Activated effector memory CD4-positive, alpha-beta T cell treated with anti-CD3 and anti-CD28 coated beads, Interleukin-2, amount 50 U/mL, for 16 hours (primary cell): Measurements from ENCODE around the gene ASTN2.

Source experiments
- DNase-seq: peaks from one replicate; pipeline ENCODE4 v3.0.0-alpha.2; 2020

The ASTN2 gene

DNA sequence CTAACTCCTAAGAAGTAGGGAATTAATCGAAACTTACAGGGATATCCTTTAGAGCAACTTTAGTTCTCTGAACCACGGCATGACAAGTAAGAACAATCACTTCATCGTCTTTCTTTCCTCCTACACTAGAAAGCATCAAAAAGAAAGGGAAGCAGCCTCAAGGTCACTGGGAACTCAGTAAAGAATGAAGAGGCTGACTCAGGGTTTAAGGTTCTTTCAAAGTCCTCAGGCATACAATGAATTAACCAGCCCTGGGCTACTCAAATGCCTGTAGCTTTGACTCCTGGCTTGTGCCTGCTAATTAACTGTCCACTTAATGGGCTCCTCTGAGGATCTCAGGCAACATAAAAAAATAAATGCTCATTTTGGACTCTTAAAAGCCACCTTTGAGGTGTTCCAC, 625.8 kb downstream of the ASTN2 start:
- no peak for DNase-seq

DNA sequence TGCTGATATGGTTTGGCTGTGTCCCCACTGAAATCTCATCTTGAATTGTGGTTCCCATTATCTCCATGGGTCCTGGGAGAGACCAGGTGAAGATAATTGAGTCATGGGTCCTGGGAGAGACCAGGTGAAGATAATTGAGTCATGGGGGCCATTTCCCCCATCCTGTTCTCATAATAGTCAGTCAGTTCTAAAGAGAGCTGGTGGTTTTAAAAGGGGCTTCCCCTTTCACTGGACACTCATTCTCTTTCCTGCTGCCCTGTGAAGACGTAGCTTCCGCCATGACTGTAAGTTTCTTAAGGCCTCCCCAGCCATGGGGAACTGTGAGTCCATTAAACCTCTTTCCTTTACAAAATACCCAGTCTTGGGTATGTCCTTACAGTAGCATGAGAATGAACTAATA, 628.1 kb downstream of the ASTN2 start:
- no peak for DNase-seq

DNA sequence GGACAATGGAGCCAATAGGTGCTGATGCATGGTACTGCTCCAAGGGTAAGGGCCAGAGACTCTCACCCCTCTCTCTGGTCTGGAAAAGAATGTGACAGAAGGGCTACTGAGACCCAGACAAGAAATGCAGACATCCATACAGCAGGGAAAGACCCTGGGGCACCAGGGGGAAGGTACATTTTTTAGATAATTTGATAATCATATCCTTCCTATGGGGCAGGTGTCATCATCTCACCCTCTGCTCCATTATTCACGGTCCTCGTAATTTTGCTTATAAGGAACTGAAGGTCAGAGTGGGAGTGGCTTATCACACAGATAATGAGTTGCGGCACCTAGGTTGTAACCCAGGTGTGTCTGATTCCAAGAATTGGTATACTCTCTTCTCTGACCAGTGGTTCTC, 637.7 kb downstream of the ASTN2 start:
- DNase-seq = no peak

DNA sequence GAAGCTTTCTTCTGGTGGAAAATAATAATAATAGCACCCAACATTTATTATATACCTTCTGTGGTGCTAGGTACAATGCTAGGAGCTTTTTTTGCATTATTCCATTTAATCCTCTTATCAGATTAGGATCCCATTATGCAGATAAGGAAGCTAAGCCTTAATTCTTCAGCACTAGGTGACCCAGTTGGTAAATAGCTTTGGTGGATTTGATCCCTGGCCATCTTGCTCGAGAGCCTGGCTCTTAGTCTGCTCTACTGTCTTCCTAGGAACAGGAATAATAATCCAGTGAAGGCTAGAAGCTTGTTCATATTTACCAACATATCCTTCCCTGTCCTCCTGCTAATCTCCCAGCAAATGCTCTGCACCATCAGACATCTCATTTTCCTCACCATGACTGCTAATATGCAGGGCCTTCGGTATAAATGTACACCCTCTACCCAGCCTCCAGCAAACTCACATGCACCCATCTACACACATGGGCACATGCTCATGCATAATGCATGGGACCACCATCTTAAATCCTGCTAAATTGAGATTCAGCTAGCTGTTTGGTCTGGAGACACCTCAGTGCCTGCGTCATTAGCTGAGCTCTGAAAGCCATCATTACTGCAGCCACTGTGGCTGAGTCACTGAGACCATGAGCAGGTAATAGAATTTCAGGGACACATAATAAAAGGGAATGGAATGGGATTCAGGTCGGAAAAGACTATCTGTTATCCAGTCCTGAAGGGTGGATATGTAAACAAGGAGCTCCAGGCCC, 640.3 kb downstream of the ASTN2 start:
- no peak for DNase-seq

DNA sequence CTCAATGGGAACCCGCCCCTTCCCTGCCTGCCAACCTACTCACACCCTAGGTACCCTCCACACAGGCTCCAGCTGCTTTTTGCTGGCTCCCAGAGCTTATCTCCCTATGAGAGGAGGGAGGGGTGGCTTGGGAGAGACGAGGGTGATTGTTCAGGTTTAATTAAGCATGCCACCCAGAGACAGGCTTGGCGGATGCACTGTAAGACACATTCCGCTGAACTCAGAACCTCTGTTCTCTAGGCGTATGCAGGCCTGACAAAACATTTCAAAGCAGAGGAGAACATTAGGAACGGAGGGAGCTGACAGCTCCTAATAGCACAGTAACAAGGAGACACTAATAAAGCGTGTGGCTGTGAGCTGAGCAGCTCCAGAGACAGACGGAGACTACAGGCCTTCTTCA, 647.6 kb downstream of the ASTN2 start:
- no peak for DNase-seq

DNA sequence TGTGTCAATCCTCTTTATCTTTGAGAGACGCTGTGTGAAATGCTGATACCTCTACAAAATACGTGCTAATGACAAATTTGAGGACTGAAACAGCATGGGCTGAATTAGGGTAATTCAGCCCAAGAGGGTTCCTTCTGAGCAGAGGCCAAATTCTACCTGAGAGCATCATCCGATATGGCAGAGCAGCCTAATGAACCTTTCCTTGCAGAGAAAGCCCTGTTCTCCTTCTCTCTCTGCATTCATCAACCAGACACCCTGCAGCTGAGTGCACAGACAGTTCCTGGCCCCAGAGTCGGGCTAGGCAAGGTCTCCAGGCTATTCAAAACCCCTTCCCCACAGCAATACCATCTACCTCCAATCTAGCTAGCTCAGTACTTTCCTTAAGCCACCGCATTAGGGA, 649.8 kb downstream of the ASTN2 start:
- no peak for DNase-seq

DNA sequence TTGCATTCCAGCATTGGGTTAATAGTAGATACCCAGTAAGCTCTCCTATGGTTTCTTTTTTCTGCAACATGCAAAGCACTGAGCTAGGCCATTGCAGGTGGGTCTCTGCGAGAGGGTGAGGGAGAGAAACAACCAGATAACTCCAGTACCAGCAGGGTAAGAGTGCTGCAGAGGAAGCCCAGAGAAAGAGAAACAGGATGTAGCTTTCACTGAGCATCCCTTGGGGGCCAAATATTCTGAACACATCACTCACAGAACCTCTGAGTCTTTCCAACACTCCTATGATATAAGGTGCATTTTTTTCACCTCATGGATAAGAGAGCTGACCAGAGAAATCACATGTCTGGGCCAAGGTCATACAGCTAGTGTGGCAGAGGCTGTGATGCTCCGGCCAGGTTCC, 651.1 kb downstream of the ASTN2 start:
- no peak for DNase-seq

DNA sequence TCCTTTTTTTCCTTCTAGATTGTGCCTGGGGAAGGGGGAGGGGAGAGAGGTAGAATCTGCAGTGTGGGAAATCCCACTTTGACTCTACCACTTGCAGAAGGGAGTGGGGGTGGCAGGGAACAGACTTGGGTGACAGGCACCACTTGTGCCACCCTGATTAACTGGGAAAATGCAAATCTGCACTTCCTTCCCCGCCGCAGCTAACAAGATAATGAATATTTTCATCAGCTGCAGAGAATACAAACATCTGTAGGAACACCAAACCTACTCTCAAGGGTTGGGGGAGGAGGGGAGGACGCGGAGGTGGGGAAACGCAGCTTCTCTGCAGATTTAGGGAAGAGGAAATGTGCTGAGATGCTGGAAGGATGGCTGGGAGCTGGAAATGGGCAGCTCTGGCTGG, 654.2 kb downstream of the ASTN2 start:
- DNase-seq = no peak

DNA sequence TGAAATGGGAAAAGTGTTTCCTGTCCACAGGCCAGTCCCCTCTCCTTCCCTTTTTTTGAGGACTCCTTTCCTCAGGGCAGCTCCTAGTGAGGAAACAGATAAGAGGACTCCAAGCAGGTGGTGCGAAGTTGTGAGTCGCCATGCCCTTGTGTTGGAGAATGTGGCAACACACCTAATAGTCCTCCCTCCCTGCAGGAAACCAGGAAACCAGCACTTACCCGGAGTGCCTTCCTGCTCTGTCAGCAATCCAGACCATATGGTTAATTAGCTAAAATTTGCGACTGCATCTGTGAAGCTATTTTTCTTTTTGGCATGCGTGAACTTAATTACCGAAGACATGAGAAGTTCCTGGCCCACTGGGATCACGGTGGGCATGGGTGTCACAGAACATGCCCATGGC, 657.8 kb downstream of the ASTN2 start:
- no peak for DNase-seq

DNA sequence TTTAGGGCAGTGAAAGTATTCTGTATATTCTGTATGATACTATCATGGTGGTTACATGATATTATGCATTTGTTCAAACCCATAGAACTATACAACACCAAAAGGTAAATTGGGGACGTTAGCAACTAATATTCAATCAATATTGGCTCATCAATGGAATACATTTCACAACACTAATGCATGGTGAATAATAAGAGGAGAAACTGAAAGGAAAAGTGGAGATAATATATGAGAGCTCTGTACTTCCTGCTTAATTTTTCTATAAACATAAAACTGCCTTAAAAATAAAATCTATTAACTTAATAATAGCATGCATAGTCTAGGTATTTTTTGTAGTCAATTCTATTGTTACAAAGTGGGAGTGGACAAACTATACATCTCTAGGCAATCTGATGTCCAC, 661.5 kb downstream of the ASTN2 start:
- DNase-seq = no peak

DNA sequence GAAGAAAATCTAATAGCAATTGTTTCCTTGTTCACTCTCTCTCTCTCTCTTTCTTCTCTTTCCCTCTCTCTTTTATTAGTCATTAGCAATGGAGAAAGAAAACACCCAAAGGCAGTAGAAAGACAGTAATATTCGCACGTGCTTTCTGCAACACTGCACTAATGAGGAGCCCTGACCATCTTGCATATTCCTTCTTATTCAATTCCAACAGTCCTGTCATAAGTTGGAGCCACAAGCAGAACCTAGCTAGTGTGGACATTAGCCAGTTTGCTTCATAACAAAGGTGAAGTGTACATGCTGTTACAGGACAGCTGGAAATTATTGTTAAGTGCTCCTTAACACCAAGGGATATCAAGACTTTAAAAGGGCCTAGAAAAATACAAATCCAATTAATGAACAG, 664.3 kb downstream of the ASTN2 start:
- no peak for DNase-seq

DNA sequence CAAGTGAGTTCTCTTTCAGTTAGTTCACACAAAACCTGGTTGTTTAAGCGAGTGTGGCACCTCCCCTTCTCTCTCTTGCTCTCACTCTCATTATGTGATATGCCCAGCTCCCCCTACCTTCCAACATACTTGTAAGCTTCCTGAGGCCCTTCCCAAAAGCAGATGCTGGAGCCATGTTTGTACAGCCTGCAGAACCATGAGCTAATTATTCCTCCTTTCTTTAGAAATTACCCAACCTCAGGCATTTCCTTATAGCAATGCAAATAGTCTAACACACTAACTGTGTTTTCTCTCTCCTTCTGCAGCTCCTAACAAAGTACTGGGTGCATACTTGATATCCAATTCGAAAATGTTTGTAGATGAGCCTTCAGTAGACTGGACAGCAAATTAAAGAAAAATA, 665.1 kb downstream of the ASTN2 start:
- DNase-seq = no peak

DNA sequence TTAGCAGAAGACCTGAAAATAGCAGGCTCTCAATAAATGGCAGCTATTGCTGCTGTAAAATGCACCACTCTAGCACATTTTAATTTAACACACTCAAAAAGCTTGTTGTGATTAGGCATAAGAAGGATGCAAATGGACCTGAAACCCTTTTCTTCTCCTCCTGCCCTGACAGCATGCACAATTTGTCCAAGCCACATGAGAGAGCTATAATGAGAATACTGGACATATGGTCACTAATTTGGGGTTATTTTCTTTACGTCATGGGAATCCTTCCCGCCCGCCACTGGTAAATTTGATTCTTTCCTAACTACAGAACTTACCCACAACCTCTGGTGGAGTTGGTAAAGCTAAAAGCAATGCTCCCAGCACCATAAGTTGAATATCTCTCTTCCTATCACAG, 665.7 kb downstream of the ASTN2 start:
- no peak for DNase-seq

DNA sequence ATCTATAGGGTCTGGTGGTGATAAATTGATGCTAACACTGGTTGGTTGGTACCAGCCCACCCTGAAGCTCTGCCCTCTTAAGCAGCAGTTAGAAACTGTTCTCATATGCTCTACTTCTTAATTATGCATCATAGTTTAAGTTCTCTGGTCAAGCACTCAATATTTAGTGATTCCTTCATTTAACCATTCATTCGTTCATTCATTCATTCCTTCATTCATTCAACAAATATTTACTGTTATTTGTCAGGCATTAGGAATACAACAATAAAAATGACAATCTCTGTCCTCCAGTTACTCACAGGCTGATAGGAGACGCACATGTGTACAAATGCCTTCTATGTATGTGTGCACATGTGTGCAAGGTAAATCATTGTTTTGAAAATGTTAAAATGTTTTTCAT, 673.1 kb downstream of the ASTN2 start:
- no peak for DNase-seq

DNA sequence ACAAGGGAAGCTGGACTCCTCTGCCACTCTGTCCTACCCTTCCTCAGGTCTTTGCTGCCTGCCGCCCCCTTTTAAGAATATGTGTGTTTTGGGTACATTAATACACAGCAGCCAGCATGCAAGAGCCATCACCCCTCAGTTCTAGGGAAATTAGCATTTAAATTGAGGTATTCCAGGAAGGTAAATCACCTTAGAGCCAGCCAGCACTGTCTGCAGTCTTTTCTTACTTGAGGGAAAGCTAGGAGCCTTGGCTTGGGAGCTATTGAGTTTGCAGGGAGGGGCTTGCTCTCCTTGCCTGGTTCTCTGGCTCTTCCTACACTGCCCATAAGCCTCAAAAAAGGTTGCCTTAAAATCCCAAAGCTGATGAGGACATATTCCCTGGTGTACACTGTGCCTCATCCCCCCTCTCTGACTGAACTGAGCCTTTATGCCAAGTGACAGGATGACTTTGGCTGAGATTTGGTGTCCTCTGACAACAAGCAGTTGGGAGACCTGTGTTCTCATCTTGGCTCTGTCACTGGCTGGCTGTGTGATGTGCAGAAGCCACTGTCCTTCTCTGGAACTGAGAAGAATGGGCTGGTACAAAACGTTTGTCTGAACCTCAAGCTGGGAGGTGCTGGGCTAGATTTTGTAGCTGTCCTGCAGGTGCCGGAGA, 673.6 kb downstream of the ASTN2 start:
- no peak for DNase-seq

DNA sequence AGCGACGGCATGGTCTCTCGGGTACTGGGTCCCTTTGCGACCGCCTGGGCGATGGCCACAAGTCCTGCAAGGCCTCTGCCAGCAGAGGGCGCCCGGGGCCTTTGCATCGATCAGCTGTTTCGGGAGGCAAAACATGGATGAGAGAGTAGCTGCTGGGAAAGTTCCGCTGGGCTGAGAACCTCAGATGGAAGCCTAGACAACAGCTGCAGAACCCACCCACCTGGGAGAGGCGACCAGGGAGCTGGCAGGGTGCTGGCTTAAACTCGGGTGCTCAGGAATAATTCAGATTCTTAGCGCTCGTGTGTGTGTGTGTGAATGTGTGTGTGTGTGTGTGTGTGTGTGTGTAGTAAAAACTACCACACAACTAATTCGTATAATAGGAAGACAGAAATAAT, 677.7 kb downstream of the ASTN2 start:
- peak; percentile 79 for DNase-seq

DNA sequence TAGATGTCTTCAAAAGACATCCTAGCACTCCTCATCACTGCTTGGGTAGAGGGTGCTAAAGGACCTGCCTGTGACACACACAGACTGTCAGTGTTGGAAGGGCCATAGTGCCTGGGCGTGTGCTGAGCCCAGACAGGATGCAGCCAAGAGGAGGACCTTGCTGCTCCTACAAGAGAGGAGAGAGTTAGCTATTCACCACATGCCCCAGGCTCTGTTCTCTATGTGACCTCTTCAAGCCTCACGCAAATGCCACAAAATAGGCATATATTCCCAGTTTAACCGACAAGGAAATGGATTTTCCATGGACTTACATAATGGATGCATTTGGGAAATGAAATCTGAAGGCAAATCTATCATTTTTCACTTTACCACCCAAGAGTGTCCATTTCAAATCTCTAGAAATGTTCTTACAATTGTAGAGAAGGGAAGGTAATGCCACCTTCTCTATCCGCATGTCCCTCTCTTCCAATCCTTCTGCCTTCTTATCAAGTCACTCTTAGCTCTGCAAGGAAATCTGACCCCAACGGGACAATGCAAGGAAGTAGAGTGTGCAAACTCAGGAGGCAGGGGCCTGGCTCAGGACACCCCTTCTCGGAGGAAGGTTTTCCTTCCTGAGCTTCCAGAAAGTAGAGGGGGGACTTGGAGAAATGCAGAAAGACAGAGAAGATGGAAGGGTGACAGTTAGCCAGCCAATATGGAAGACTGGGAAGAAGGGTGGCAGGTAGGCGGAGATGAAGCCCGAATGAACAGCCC, 678.3 kb downstream of the ASTN2 start:
- DNase-seq = no peak

DNA sequence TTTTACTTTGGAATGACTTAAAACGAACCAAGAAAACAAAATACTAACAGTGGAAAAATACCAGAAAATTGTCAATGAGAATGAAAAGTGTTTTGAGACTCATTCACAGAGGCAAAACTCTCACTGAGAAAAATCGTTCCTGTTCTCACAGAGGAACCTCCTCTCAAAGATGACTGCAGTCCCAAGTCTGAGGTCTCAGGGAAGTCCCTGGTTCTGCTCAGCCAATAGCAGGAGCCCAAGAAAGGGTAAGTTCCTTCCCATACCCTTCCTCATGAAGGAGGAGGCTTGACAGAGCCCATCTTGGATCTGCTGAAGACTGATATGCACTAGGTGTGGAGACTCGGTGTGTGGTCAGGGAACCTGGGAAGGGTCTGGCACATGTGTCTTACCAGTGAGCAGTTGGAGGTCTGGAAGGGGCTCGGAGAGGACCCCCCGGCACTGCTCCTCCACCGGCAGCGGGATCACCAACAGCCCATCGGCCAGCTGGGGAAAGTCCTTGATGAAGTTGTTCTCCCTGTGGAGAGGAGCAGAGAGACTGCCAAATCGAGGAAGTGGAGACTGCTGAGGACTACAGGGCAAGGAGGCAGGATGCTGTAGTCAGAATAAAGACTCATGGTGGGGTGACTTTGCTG, 681.7 kb downstream of the ASTN2 start:
- DNase-seq = no peak

DNA sequence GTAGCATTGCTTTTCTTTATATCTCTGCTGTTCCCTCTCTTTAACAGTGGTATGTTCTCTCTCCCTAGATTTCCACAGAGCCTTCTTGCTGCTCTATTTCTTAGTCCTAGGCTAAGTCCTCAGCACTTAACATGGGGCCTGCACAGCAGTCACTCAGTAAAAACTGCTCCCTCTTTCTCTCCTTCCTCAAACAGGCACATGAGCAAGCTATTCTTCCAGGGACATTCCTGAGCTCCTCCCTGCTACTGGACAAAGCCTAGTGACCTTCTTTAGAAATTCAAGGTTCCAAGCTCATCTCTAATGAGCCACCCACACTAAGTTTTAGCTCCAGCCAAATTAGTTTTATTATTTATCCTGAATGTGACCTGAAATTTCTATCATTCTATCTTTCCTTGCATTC, 688.3 kb downstream of the ASTN2 start:
- DNase-seq = no peak

DNA sequence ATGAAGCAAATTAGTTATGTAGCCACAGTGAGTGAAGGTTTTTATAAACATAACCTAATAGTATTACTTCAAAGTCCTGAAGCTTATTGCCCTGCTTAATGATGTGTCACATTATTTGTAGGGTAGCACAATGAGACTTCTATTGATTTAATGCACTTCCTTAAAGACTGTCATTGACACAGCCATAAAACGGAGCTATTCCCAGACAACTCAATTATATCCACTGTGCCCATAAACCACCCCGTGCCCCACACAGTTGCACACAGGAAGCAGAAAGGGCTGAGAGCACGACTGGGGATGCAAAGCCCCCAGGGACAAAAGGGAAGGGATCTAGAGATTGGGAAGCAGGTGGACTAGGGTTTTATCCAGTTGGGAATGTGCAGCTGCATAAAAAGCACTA, 690.7 kb downstream of the ASTN2 start:
- DNase-seq = no peak

DNA sequence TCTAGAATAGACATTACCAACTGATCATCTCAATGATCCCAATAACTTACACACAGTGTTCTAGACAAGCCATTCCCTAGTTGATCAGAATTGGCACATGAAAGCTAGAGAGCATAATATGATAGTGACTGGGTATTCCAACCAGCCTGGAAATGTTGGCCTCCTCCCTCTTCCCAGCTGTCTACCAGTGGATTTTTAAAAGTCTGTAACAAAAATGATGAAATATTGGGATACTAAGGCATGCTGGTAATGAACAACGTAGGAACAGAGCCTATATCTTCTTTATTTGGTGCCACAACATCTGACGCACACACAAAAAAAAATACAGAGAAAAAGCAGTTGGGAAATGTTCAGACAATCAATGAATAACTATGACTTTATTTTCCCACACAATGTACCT, 692.9 kb downstream of the ASTN2 start:
- DNase-seq = no peak

DNA sequence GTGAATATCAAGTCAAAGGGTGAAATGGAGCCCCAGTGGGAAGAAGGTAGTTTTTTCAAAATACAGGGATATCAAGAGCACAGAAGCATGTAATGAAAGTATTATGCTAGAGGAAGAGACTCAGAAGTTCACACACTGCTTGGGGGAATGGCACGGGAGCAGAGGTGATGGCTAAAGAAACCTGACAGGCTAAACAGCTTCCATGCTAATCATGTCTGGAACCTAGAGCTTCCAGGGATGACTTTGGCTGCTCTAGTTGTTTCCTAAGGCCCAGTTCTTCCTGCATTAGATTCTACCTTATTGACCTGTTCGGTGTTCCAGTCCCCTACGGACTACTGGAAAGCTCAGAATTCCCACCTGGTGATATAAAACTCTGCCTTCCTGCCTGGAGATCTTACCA, 693.4 kb downstream of the ASTN2 start:
- DNase-seq = no peak

DNA sequence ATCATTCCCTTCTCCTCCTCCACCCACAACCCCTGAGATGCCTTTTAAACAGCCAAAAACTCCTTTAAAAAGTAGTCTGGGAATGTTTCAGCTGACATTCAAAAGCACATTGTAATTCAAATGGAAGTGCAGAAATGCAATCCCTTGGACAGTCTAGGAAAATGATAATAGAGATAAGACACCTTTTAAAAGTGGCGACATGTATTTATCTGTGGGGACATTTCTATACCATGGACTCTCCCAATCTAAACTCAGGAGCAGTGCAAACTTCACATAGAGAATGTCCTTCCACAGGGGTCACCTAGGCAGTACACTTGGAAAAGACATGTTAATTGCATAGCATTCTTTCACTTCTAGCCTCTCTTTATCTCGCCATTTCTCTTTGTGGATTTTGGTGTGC, 694.7 kb downstream of the ASTN2 start:
- no peak for DNase-seq

DNA sequence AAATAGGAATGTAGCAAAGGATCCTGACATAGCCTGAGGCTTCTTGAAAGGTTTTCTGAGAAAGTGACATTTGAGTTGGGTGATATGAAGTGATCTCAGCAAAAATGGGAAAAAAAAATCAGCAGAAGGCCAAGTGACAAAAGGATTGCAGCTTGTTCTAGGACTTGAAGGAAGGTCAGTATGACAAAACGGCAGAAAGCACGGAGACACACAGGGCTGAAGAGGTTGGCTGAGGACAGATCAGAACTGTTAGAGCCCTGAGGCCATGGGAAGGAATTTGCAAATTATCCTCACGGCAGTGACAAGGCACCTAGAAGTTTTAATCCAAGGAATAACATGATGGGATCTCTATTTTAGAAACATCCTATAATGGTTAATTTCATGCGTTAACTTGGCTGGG, 696.7 kb downstream of the ASTN2 start:
- no peak for DNase-seq
